K562 (cell line): Measurements from ENCODE around the gene TYMP. TPM values are rescaled to one million over a fixed set of nuclear protein-coding genes. Genes with fewer than 3 reads are reported as not detected.

Experiments
- ATAC-seq: fragments of 200-7000 bp; cut with Tn5 transposase; 3 replicates; pipeline ENCODE4 v1.9.1; 2020; ENCODE audit warnings: moderate library complexity
- BruUV-seq: library from RNA; stranded (reverse); fragments of 400-500 nt; replicated peaks from 2 replicates; lab custom pipeline; 2021; lab: Mats Ljungman, UMichigan
- CTCF ChIA-PET: fragments of 300-600 bp; formaldehyde crosslinking; extraction: SDS; loops from one replicate; lab custom pipeline; 2021; ENCODE audit warnings: low intra/inter-chr PET ratio; lab: Yijun Ruan, JAX
- POLR2A ChIA-PET: fragments of 300-600, 350-650 bp; sonication (Branson Sonifier 250); formaldehyde crosslinking; extraction: SDS; loops from one replicate; lab custom pipeline; 2021; ENCODE audit warnings: antibody characterized with exemption, inconsistent platforms; lab: Yijun Ruan, JAX
- DNase-seq, 4 experiments: peaks; one replicate each; pipeline versions ENCODE4 v3.0.0 to v3.0.0-alpha.2; 2011 to 2018; ENCODE audit warnings: low spot score in 3 of 4, mixed read lengths in 3 of 4; ENCODE audit errors: extremely low read depth in 1 of 4
- FAIRE-seq: peaks from 2 replicates; lab custom pipeline; 2011; peaks lifted over from hg19 to GRCh38; lab: Jason Lieb, UNC
- H2AFZ ChIP-seq: 2 replicates; pipeline ENCODE4 v1.6.0; 2011; ENCODE audit warnings: low read depth, low read length, control low read depth, inconsistent platforms
- H3K27ac ChIP-seq: fragments of 200-600 bp; 3 replicates; pipeline ENCODE4 v1.8.0; 2011; ENCODE audit warnings: low read depth, mild to moderate bottlenecking, control low read depth, inconsistent platforms, low read length, moderate library complexity, mixed read lengths; ENCODE audit errors: extremely low read depth
- H3K27me3 ChIP-seq, 2 experiments: fragments of 300-600 bp in 1 of 2; 2 replicates in 1 of 2; 3 replicates in 1 of 2; pipeline versions ENCODE4 v1.6.0 to v1.8.0; 2011; ENCODE audit warnings: inconsistent platforms in 2 of 2, low read length in 2 of 2, mild to moderate bottlenecking in 1 of 2, mixed read lengths in 1 of 2, moderate library complexity in 1 of 2; ENCODE audit not compliant: control insufficient read depth in 2 of 2, insufficient read depth in 2 of 2
- H3K36me3 ChIP-seq: fragments of 300-600 bp; 3 replicates; pipeline ENCODE4 v1.8.0; 2011; ENCODE audit warnings: mild to moderate bottlenecking, low read length, inconsistent platforms; ENCODE audit not compliant: control insufficient read depth, insufficient read depth
- H3K4me1 ChIP-seq, 2 experiments: fragments of 200-600 bp in 1 of 2; replicated peaks in 1 of 2; 2 replicates in 1 of 2; 3 replicates in 1 of 2; pipeline versions ENCODE4 v1.5.1 to v1.8.0; 2011; ENCODE audit warnings: inconsistent platforms in 2 of 2, low read length in 2 of 2, mild to moderate bottlenecking in 1 of 2, mixed read lengths in 1 of 2, moderate library complexity in 1 of 2; ENCODE audit not compliant: control insufficient read depth in 2 of 2, insufficient read depth in 2 of 2
- H3K4me2 ChIP-seq: 2 replicates; pipeline ENCODE4 v1.6.1; 2011; ENCODE audit warnings: low read length, control low read depth, inconsistent platforms, mixed read lengths; ENCODE audit not compliant: insufficient read depth
- H3K4me3 ChIP-seq: fragments of 200-600 bp; sonication (generic), shearing (Covaris generic); 2 replicates; pipeline ENCODE4 v1.5.1; 2016; ENCODE audit warnings: control low read depth, inconsistent platforms
- H3K79me2 ChIP-seq: fragments of 200-600 bp; 3 replicates; pipeline ENCODE4 v1.8.0; 2011; ENCODE audit warnings: low read length, inconsistent platforms; ENCODE audit not compliant: control insufficient read depth, insufficient read depth
- H3K9ac ChIP-seq, 2 experiments: 2 replicates each; pipeline versions ENCODE4 v1.6.0 to v1.6.1; 2011; ENCODE audit warnings: low read depth in 2 of 2, low read length in 2 of 2, control low read depth in 1 of 2, inconsistent platforms in 1 of 2, mild to moderate bottlenecking in 1 of 2, mixed read lengths in 1 of 2; ENCODE audit not compliant: insufficient read depth in 1 of 2
- H3K9me1 ChIP-seq: one replicate; pipeline ENCODE4 v1.6.0; 2011; ENCODE audit warnings: inconsistent platforms, mild to moderate bottlenecking, low read length, moderate library complexity; ENCODE audit not compliant: control insufficient read depth, insufficient read depth
- H3K9me3 ChIP-seq: replicated peaks from 2 replicates; pipeline ENCODE4 v1.5.1; 2011; ENCODE audit warnings: low read depth, low read length, inconsistent platforms; ENCODE audit not compliant: control insufficient read depth, insufficient read depth
- H4K20me1 ChIP-seq: replicated peaks from 2 replicates; pipeline ENCODE4 v1.6.1; 2011; ENCODE audit warnings: low read length, inconsistent platforms, mixed read lengths; ENCODE audit not compliant: control insufficient read depth, insufficient read depth
- CHD4 ChIP-seq: fragments of 200-600 bp; sonication (generic); IDR thresholded peaks from 3 replicates; pipeline ENCODE4 v1.6.1; 2012; ENCODE audit warnings: low read depth, mild to moderate bottlenecking, mixed read lengths, low read length, inconsistent platforms; ENCODE audit not compliant: insufficient read depth, insufficient replicate concordance, poor library complexity, severe bottlenecking
- GABPB1 ChIP-seq: sonication (generic); formaldehyde crosslinking; IDR thresholded peaks from 2 replicates; pipeline ENCODE4 v1.8.0; 2022; ENCODE audit warnings: mild to moderate bottlenecking, missing genetic modification reagents
- SIN3A ChIP-seq, 2 experiments: fragments of 150-350 bp in 1 of 2; IDR thresholded peaks; 2 replicates each; pipeline ENCODE4 v1.6.1; 2011 to 2016; ENCODE audit warnings: borderline replicate concordance in 2 of 2, low read depth in 2 of 2, low read length in 2 of 2, mild to moderate bottlenecking in 2 of 2, moderate library complexity in 2 of 2; ENCODE audit not compliant: control insufficient read depth in 1 of 2
- THAP12 ChIP-seq: fragments of 250-450 bp; sonication (Bioruptor Pico); IDR thresholded peaks from 2 replicates; pipeline ENCODE4 v1.9.0; 2021; ENCODE audit warnings: mild to moderate bottlenecking, inconsistent platforms
- ZFP91 ChIP-seq: sonication (generic); formaldehyde crosslinking; IDR thresholded peaks from 2 replicates; pipeline ENCODE4 v1.8.0; 2022; ENCODE audit warnings: mild to moderate bottlenecking, missing genetic modification reagents
- WGBS: fragments of 100-300 bp; shearing (Covaris generic); methylation state at CpG from one replicate; pipeline ENCODE4 v1.1.6; 2016; ENCODE audit warnings: low coverage, mixed read lengths; ENCODE audit not compliant: insufficient coverage; ENCODE audit errors: missing lambda C conversion rate; 5-methylcytosine and 5-hydroxymethylcytosine counted together
- in situ Hi-C: fragments of 300-500 bp; cut with MboI; formaldehyde crosslinking; loops from 4 replicates; pipeline ENCODE4 v1.15.0; 2018; ENCODE audit warnings: inconsistent platforms, mixed read lengths
- intact Hi-C: fragments of 100-400 bp; cut with micrococcal nuclease; formaldehyde crosslinking; loops from 2 replicates; pipeline ENCODE4 v1.14.2; 2022
- polyA plus RNA-seq, 8 experiments: library from polyadenylated mRNA; depleted of rRNA in 4 of 8; stranded (reverse) in 5 of 8; unstranded in 3 of 8; fragments of >200 nt; fragmentation: Nextera tagmentation in 2 of 8; fragmentation: Illumina TruSeq in 1 of 8; extraction: Ambion mirVana in 2 of 8; extraction: Trizol in 1 of 8; gene quantifications; 2 replicates each; pipeline versions ENCODE4 v1.2.1 to v1.2.3, GENCODE V29; 2011 to 2014; ENCODE audit warnings: inconsistent platforms in 1 of 8, missing spikeins in 1 of 8
- total RNA-seq, 7 experiments: library from RNA; depleted of rRNA in 6 of 7; stranded (reverse); fragments of >200 nt in 6 of 7; fragmentation: Illumina TruSeq in 2 of 7; extraction: Trizol in 2 of 7; gene quantifications; 2 replicates each; pipeline versions ENCODE4 v1.2.1 to v1.2.3, GENCODE V29; 2011 to 2021; ENCODE audit warnings: low replicate concordance in 1 of 7

Gene TYMP
- total and polyA plus RNA-seq, 9 of the 15 experiments (the other 6 are each of a cell fraction or from before 2014, with no cell fraction given): 0.03 to 4.0 (median 2.4) TPM; not detected in 4

- Histone ChIP-seq H3K9me1 (no peaks in the 10 kb centered on the region), H3K4me3 (no peak overlapping the region), H3K27ac (no peak overlapping the region), H4K20me1 (no peaks in the 10 kb centered on the region), H3K4me1 (peaks cover 4 to 46% of the 10 kb centered on the region in 2 experiments; a peak in 3 of 5 replicates), H3K9ac (no peak overlapping the region), H3K4me2 (no peak overlapping the region), H2AFZ (no peak overlapping the region), H3K9me3 (no peaks in the 10 kb centered on the region), H3K79me2 (no peaks in the 10 kb centered on the region), H3K27me3 (no peaks in the 10 kb centered on the region), H3K36me3 (no peaks in the 10 kb centered on the region)
- no TSS peak for BruUV-seq
- DNase-seq (no peak), FAIRE-seq (no peak), ATAC-seq (no peak)
- ChIA-PET POLR2A (no interaction called here), CTCF (no interaction called here)
- WGBS: 52% methylated on average over 4 of the region's 18 CpGs
- intact Hi-C loops: no loop called here
- TF ChIP-seq ZFP91 (CRISPR knock-in tag): no peak
- TF ChIP-seq THAP12 (CRISPR knock-in tag): no peak
- TF ChIP-seq GABPB1: no peak
- TF ChIP-seq CHD4: no peak
- TF ChIP-seq SIN3A (IDR thresholded peaks at IDR 0.05; ENCODE audit: borderline replicate concordance in 2 of 2, control insufficient read depth in 1 of 2, low read depth in 2 of 2, low read length in 2 of 2): no peak
- in situ Hi-C loops: no loop called here
These were observed 41.7 kb downstream of the TYMP start for GRCh38 chr22:50488006-50488677.
